Heart right ventricle (tissue), 16 donors: ENCODE results near the gene MAP7D3. TPM values are rescaled to one million over a fixed set of nuclear protein-coding genes. Genes with fewer than 3 reads are reported as not detected.

Experiments
- ATAC-seq, 8 donors: fragments of 200-7000 bp; cut with Tn5 transposase; one replicate each; pipeline ENCODE4 v1.9.1; 2020; ENCODE audit warnings: mild to moderate bottlenecking in 8 of 8, moderate library complexity in 8 of 8, moderate number of reproducible peaks in 1 of 8
- DNase-seq, 2 donors: peaks; one replicate each; pipeline ENCODE4 v3.0.0-alpha.2; 2020
- H3K27ac ChIP-seq, 10 donors: fragments of 200-600 bp; sonication (generic) in 2 of 10; one replicate each; pipeline versions ENCODE4 v1.5.0 to v1.8.0; 2020 to 2022; ENCODE audit warnings: mild to moderate bottlenecking in 3 of 10
- H3K27me3 ChIP-seq, 7 donors: fragments of 200-600 bp; one replicate each; pipeline ENCODE4 v1.8.0; 2021 to 2022; ENCODE audit warnings: mild to moderate bottlenecking in 2 of 7
- H3K36me3 ChIP-seq, 9 donors: fragments of 200-600 bp; sonication (generic) in 1 of 9; one replicate each; pipeline versions ENCODE4 v1.5.0 to v1.8.0; 2020 to 2022; ENCODE audit warnings: mild to moderate bottlenecking in 2 of 9
- H3K4me1 ChIP-seq, 9 donors: fragments of 200-600 bp; sonication (generic) in 1 of 9; one replicate each; pipeline versions ENCODE4 v1.5.0 to v1.8.0; 2020 to 2022; ENCODE audit warnings: mild to moderate bottlenecking in 4 of 9
- H3K4me3 ChIP-seq, 10 donors: fragments of 200-600 bp; sonication (generic) in 2 of 10; one replicate each; pipeline versions ENCODE4 v1.5.0 to v1.8.0; 2020 to 2022; ENCODE audit warnings: mild to moderate bottlenecking in 7 of 10, moderate library complexity in 2 of 10
- H3K9me3 ChIP-seq, 11 donors: fragments of 200-600 bp in 10 of 11; sonication (generic) in 2 of 11; one replicate each; pipeline versions ENCODE4 v1.5.0 to v1.8.0; 2013 to 2022; ENCODE audit warnings: mild to moderate bottlenecking in 2 of 11, control low read depth in 1 of 11, moderate library complexity in 1 of 11
- CTCF ChIP-seq, 9 donors: fragments of 200-600 bp; sonication (generic) in 2 of 9; IDR thresholded peaks; one replicate each; pipeline versions ENCODE4 v1.5.0 to v1.8.0; 2021 to 2022; ENCODE audit warnings: antibody characterized with exemption in 9 of 9, mild to moderate bottlenecking in 5 of 9, moderate library complexity in 1 of 9
- WGBS, 2 donors: extraction: QIAGEN DNeasy Blood & Tissue Kit; methylation state at CpG; one replicate each; pipeline ENCODE4 v1.1.7; 2013; ENCODE audit warnings: inconsistent platforms in 1 of 2; 5-methylcytosine and 5-hydroxymethylcytosine counted together
- intact Hi-C, 10 donors: fragments of 100-400 bp; cut with DNase I; formaldehyde crosslinking; loops; one replicate each; pipeline versions ENCODE4 v1.11.1 to v1.14.2; 2022
- polyA plus RNA-seq, 2 donors: library from polyadenylated mRNA; stranded (reverse); fragments of 200-250 nt; gene quantifications; one replicate each; pipeline ENCODE4 v1.2.3, GENCODE V29; 2013
- total RNA-seq, 10 donors: library from RNA; stranded (reverse); fragmentation: NEBNext Ultra II Directional in 3 of 10; extraction: Animal tissue kit (Norgen Biotek cat#: 25700) in 3 of 10; gene quantifications; one replicate each; pipeline versions ENCODE4 v1.2.1 to v1.2.4, GENCODE V29; 2021 to 2023
- donor health status: Arrhythmogenic right ventricular cardiomyopathy.
- donor health status: ischemic (EF 13 %, LVEDD 7.1; RV severe dilation, severe dysfunction).
- donor health status: healthy with polysubstance abuse.
- donor health status: DM: no; HTN: yes; CAD: no.
- donor health status: DM: no; HTN: no; CAD: no.
- donor health status: ischemic (EF 25% LVEDD 6.9; RV normal size, moderate dysfunction).
- donor health status: ischemic (EF 25% LVEDD 5.7; RV mildly dilated, moderate dysfunction).
- donor health status: healthy.
- donor health status: DM: yes; HTN: yes; CAD: no.
- donor health status: Ischemic cardiomyopathy.
- donor health status: ischemic (EF 35%, LVEDD 5.7; RV mildly dilated, moderate dysfunction).
- donor health status: nonischemic (EF 11% LVEDD 7.7; RV severe dilation, severe dysfunction).
- donor health status: DM: yes; HTN: yes; CAD: no.
- donor health status: PGD.
- donor health status: ischemic (EF 29% LVEDD 5.4; RV normal size, mild dysfunction).
- donor health status: nonischemic (EF 23%, LVEDD 6.1; RV moderate dilation, normal function).

Gene MAP7D3
- total and polyA plus RNA-seq, 12 donors: 8.1 to 16.2 (median 14.0) TPM

GRCh38 chrX:136271300-136271699 is 20.1 kb upstream of the MAP7D3 start:
- no peak overlapping the region for H3K27ac ChIP-seq
- ATAC-seq: no peak
- H3K9me3 ChIP-seq: no peaks in the 10 kb centered on the region
- no peak overlapping the region for H3K4me3 ChIP-seq
- 73 to 80% methylated on average over 1 of the region's 1 CpG for WGBS, 2 donors
- H3K36me3 ChIP-seq: no peaks in the 10 kb centered on the region
- H3K4me1 ChIP-seq: no peaks in the 10 kb centered on the region
- intact Hi-C loops: loop anchor here in 4 of 10 donors (5.0 to 10.0 kb wide), 2 partner anchors 244 to 304 kb away; no protein-coding TSS in a partner anchor
- peaks cover 0 to 6% (median 0%) of the 10 kb centered on the region in 7 donors for H3K27me3 ChIP-seq
- DNase-seq: no peak
- no peak for TF ChIP-seq CTCF (IDR thresholded peaks at IDR 0.05)

DNA sequence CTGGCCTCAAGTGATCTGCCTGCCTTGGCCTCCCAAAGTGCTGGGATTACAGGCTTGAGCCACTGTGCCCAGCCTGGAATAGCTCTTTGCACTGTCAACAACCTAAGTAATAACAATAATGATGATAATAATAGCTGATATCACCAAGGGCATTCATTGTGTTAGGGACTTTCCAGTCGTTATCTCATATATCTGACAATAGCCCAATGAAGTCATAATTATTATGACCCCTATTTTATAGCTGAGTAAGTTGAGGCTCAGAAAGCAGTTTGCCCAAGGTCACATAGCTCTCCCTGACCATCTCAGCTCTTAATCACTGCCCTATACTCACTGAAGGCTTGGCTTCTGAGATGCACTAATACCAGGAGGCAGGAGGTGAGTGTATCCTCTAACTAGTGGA is 18.7 kb upstream of the MAP7D3 start:
- DNase-seq (no peak), ATAC-seq (no peak)
- WGBS, 2 donors: 64 to 76% methylated on average over 1 of the region's 1 CpG
- Histone ChIP-seq H3K27ac (no peak overlapping the region), H3K27me3 (peaks cover 0 to 11% (median 0%) of the 10 kb centered on the region in 7 donors), H3K36me3 (no peaks in the 10 kb centered on the region), H3K4me3 (no peak overlapping the region), H3K9me3 (no peaks in the 10 kb centered on the region), H3K4me1 (no peaks in the 10 kb centered on the region)
- intact Hi-C loops: loop anchor here in 9 of 10 donors (2.0 to 10.0 kb wide), 9 partner anchors 99 to 305 kb away; no protein-coding TSS in a partner anchor
- TF ChIP-seq CTCF (IDR thresholded peaks at IDR 0.05): no peak

DNA sequence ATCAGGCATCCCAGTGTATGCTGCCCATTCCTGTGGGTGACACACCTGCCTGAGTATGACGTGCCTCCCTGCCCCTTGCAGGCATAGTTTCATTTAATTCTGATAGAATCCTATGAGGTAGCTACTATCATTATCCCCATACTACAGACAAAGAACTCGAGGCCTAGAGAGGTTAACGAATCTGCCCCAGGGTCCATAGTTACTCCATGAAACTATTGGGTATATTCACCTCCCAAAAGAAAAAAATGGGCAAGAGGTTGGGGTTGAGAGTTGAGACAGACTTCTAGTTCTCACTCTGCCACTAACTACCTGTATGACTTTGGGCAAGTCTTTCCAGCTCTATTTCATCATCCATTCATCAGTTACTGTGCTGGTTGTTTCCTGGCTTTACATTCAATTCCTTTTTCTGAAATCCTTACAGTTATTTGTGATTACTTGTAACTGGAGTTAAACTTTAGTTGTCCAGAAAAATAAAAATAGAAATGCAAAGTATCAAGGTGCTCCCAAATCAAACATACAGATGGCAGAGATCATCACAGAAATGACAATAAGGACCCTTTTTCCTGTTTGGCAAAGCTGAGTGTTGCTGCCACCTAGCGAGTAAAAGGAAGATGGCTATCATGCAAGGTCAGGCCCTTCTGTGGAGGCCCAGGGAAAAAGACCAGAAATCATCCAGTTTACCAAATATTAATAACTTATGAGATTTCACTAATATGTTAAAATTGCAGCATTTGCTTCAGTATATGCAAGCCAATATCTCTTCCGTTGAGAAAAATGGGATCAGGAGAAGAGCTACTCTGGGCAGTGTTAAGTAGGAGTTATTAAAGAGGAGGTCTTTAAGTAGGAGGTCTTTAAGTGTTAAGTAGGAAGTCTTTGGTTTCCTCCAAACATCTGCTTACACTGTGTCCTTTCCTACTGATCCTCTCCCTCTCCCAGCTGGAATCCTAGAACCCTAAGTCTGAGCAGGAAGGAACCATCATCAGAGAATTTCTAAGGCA is 17.1 kb upstream of the MAP7D3 start:
- Histone ChIP-seq H3K27me3 (peaks cover 0 to 20% (median 0%) of the 10 kb centered on the region in 7 donors), H3K36me3 (no peaks in the 10 kb centered on the region), H3K27ac (no peak overlapping the region), H3K4me1 (no peaks in the 10 kb centered on the region), H3K4me3 (no peak overlapping the region), H3K9me3 (no peaks in the 10 kb centered on the region)
- ATAC-seq: peak in 6 of 8 donors; percentile 33 to 65 (median 53)
- 56 to 58% methylated on average over 5 of the region's 5 CpGs for WGBS, 2 donors
- peak in 1 of 2 donors; percentile 40 for DNase-seq
- intact Hi-C loops: loop anchor here in 8 of 10 donors (2.0 to 10.0 kb wide), 8 partner anchors 98 to 242 kb away; no protein-coding TSS in a partner anchor
- peak; percentile 47 to 86 (median 68) for TF ChIP-seq CTCF (IDR thresholded peaks at IDR 0.05)

DNA sequence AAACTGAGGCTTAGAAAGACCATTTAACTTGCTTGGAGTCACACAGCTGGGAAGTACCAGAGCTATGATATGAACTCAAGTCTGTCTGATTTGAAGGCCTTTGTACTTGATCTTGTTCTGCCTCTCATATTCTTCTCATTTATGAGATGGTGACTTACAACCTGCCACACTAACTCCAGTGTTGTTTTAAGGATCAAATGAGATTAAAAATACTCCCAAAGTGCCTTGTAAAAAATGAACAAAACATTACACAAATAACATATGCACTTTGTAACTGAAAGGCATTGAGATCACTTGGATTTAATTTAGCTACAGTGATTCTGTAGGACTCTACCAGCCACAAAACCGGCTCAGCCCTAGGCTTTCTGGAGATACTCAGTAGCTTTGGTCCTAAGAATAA is 15.6 kb upstream of the MAP7D3 start:
- Histone ChIP-seq H3K4me3 (no peak overlapping the region), H3K9me3 (no peaks in the 10 kb centered on the region), H3K36me3 (no peaks in the 10 kb centered on the region), H3K27me3 (peaks cover 0 to 13% (median 0%) of the 10 kb centered on the region in 7 donors), H3K27ac (no peak overlapping the region), H3K4me1 (peaks cover 0 to 8% (median 0%) of the 10 kb centered on the region in 9 donors)
- TF ChIP-seq CTCF (IDR thresholded peaks at IDR 0.05): no peak
- intact Hi-C loops: loop anchor here in 5 of 10 donors (2.0 to 10.0 kb wide), 4 partner anchors 100 to 240 kb away; no protein-coding TSS in a partner anchor
- ATAC-seq: no peak
- WGBS, 2 donors: 90 to 100% methylated on average over 1 of the region's 1 CpG
- no peak for DNase-seq
